Inferior parietal cortex (tissue), 1 donor: ENCODE measurements around the gene PROCA1.
"Not testable (repeated sequence)": the region's sequence is repeated elsewhere in the genome, so short reads cannot be mapped to it uniquely, and the experiment has no call there.

Experiments
- DNase-seq: peaks from one replicate; pipeline ENCODE4 v3.0.0-alpha.2; 2016; ENCODE audit errors: extremely low spot score

The PROCA1 gene

DNA sequence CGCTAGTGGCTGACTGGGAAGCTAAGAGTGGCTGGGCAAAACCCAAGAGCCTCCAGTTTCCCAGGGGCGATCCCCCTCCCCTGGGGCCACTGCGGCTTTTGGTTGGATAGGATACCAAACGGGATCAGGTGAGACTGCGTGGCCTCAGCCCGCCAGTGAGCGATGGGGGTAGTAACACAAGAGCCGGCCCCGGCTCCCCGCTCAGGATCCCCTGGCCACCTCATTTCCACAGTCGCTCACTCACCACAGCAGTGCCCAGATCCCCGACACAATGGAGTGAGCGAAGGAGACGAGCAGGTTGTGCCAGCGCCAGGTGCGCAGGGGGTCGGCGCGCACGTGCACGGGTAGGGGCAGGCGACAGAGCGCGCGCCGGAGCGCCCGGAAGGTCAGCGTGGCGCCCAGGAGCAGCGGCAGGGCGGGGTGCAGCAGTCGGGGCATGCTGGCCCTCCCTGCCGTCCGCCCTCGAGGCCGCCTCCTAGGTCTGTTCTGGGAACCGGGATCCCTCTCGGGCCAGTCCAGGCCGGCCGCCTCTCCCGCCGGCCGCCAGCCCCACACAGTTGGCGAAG is 14.1 kb upstream of the PROCA1 start:
- peak; percentile 11 for DNase-seq

DNA sequence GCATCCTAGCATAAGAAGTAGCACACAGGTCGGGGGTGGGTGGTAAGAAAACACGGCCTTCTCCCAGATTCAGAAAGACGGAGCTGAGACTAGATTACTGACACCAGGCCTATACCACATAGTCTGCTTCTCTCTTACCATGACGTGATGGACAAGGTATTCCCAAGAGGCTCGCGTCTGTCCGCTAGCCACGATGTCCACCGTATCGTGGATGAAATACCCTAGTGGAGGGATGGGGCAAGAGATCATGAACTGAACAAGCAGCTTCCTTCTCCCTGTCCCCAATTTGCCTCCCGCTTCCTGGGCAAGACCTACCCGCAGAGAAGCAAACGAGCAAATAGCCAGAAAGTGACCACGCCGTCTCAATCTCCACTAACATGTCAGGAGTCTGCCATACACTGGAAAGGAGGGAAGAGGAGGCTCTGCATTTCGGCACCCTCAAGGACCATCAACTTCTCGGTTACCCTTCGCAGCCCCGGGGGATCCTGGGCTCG is 13.5 kb upstream of the PROCA1 start:
- DNase-seq: peak; percentile 11

DNA sequence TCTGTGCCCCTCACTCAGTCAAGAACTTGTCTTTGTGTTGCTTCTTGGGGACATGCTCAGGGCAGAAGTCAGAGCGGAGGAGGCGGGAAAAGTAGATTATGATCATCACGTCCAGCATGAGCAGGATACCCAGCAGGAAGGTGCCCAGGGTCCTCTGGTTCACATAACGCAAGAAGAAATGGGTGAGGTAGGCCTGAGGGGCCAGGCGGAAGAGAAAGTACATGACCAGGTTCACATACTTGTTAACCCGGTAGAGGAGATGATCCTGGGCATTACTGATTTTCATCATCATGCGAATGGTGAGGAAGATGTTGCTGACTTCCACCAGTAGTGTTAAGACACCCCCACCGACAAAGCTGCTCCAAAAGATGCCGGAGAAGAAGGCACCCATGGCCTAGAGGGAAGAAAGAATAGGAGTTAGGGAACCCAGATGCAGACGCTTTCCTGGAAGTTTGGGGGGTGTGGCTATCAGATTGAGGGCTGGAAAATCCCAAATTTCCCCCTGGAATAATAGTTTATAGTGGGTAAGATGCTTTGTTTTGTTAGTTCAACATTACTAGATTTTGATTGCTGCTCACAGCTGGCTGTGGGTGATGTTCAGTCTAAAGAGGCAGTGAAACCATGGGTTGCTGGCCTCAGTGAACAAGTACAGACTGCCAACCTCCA is 12.9 kb upstream of the PROCA1 start:
- DNase-seq: no peak

DNA sequence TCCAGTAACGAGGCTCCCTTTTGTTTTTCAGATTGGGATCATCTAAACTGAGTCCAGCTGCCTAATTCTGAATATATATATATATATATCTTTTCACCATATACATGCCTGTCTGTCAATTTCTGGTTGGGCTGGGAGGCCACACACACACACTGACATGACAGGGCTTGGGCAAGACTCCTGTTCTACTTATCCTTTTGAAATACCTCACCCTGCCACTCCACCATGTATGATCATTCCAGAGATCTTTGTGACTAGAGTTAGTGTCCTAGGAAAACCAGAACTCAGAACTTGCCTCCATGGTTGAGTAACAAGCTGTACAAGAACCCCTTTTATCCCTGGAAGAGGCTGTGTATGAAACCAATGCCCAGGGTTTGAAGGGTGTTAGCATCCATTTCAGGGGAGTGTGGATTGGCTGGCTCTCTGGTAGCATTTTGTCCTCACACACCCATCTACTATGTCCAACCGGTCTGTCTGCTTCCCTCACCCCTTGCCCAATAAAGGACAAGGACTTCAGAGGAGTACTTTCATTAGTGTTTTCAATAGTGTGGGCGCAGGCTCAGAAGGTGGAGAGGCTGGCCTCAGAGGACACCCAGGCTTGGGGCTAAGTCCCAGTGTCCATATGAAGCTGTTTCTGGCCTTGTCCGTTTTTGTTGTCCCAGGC is 12.3 kb upstream of the PROCA1 start:
- not testable (repeated sequence) for DNase-seq

DNA sequence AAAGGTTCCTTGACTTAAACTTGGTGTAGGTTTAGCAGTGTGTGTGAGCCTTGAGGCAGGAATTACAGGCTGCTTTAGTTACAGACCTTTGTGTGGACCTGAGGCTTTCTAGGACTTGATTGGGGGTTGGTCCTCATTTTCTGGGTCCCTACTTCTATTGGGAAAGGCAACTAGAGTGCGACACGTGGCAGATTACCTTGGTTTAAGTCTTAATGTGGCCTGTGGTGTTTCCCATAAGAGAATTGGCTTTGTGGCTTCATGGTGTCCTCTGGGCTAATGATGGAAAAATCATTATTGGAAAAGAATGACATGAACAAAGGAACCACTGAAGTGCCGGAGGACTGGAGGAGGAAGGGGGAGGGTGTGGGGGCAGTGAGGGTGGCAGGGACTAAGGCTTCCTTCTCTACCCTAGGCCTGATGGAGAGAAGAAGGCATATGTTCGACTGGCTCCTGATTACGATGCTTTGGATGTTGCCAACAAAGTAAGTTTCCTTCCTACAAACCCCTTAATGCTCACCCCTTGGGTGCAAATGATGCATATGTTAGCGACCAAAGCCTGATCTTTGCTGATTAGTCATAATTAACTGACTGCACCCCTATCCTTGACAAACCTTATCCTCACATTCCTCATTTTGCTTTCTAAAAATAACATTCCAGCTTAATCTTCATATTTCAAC is 11.6 kb upstream of the PROCA1 start:
- no peak for DNase-seq

DNA sequence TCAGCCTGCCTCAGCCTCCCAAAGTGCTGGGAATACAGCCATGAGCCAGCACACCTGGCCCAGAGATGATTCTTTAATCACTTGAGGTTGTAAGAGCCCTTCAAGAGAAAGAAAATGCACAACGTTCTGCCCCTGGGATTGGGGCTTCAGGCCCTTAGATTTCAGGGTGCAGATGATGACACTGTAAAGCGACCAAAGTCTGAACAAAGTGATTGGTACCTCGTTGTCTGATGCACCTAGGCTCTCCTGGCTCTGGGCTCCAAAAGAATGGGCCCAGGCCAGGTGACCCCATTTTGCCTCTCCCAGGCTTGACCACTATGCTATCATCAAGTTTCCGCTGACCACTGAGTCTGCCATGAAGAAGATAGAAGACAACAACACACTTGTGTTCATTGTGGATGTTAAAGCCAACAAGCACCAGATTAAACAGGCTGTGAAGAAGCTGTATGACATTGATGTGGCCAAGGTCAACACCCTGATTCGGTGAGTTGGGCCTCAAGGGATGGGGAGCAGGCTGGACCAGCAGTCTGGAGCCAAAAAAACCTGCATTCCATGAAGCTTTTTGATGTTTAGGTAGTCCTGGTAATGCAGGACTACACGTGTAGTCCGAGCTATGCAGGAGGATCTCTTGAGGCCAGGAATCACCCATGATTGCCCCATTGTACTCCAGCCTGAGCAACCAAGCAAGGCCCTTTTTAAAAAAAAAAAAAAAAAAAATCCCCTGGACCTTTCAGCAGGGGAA is 10.9 kb upstream of the PROCA1 start:
- no peak for DNase-seq

DNA sequence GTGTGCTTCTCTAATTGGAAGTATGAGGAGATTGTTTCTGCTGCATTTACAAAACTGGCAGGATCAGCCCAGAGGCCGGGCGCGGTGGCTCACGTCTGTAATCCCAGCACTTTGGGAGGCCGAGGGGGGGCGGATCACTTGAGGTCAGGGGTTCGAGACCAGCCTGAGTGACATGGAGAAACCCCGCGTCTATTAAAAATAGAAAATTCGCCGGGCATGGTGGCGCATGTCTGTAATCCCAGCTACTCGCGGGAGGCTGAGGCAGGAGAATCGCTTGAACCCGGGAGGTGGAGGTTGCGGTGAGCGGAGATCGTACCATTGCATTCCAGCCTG is 9.3 kb upstream of the PROCA1 start:
- not testable (repeated sequence) for DNase-seq

DNA sequence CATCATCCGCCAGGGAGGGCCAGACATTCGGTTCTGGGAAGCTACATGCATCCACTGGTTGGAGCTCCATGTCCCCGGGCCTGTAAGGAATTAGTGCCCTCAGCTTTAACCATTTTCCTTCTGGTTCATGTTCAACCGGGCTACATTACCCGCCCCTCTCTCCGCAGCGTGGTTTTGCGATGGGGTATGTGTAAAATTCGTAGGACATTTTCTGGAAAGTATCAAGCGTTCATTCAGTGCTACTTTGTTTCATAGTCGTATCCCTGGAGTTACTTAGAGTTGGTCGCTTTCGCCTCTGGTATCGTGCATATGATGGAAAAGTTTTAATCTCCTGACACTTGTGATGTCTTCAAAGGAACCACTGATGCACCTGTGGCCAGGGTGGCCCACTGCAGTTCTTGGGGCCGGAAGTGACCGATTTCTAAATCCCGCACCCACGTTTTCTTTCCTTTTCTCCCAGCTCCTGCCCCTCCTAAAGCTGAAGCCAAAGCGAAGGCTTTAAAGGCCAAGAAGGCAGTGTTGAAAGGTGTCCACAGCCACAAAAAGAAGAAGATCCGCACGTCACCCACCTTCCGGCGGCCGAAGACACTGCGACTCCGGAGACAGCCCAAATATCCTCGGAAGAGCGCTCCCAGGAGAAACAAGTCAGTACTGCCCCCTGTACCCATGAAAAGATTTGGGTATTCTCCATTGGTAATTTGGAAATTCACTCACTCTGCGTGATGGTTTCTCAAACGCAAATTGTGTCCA is 8.7 kb upstream of the PROCA1 start:
- no peak for DNase-seq

DNA sequence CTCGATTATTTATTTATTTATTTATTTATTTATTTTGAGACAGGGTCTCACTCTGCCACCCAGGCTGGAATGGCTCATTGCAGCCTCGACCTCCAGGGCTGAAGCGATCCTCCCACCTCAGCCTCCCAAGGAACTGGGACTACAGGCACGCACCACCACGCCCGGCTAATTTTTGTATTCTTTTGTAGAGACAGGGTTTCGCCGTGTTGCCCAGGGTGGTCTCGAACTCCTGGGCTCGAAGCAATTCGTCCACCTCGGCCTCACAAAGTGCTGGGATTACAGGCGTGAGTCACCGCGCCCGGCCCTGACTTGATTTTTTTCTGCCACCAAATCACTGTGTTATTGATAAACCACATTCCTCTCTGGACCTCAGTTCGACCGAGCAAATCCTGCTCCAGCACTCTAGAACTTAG is 7.3 kb upstream of the PROCA1 start:
- no peak for DNase-seq

DNA sequence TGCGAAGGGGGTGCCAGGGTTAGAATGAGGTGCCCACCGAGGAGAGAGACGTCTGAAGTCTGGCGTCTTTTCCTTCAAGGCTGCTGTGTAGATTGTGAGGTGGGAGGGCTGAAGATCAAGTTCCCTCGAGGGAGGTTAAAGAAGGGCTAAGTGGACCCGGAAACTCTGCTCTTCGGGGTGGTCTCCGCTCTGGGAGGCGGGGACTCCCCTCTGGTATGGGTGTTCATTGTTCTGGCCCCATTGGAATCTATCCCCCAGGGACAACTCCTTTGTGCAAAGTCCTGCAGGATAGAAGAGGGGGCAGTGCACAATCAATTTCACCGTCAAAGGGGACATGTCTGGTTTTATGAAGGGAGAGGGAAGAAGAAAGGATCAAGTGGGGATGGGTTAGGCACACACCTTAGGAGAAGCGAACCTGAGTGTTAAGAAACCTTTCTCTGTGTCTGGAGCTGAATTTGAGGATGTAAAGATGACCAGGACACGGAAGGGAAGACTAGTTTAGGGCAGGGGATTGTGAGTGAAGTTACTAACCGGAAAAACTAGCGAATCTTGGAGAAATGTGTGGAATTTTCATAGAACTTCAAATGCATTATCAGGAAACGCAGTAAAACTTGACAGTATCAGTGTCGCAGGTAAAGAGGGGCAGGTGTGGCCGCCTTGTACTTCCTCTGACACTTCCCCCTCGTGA is 6.8 kb upstream of the PROCA1 start:
- no peak for DNase-seq

DNA sequence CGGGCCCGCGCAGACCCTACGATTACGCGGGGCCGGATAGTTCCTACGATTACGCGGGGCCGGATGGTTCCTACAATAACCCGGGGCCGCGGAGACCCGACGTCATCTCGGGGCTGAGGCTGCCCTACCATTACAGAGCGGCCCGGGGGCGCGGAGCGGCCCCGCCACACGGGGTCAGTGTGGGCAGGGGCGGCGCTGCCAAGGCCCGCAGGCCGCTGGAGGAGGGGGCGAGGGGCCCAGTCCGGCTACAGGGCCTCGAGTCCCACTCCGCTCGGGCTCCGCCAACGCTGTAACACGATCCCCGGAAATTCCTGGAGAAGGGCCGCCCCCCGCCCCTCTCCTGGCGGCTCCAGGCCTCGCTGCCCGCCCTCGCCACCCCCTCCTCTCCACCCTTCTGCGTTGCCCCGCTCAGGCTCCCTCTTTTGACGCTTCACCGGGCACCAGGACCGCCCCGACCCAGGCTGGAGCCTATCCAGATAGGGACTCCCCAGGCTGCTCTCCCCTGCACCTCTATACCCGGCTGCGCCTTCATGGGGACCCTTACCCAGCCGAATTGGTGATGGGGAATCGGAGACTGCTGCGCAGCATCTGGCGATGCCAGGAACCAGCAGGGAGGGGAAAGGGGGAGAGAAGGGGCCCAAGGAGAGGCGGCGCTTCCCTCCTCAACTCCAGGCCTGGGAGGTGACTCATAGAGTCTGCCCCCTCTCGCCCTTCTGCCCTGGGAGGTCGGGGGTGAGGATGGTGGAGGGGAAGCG is 6.1 kb upstream of the PROCA1 start, which contains the start of gene RAB34:
RAB34 (minus strand) TSS at position 291 of the 755 bp plus-strand sequence. CDS start 602 bp downstream, outside the sequence.
- DNase-seq: no peak

DNA sequence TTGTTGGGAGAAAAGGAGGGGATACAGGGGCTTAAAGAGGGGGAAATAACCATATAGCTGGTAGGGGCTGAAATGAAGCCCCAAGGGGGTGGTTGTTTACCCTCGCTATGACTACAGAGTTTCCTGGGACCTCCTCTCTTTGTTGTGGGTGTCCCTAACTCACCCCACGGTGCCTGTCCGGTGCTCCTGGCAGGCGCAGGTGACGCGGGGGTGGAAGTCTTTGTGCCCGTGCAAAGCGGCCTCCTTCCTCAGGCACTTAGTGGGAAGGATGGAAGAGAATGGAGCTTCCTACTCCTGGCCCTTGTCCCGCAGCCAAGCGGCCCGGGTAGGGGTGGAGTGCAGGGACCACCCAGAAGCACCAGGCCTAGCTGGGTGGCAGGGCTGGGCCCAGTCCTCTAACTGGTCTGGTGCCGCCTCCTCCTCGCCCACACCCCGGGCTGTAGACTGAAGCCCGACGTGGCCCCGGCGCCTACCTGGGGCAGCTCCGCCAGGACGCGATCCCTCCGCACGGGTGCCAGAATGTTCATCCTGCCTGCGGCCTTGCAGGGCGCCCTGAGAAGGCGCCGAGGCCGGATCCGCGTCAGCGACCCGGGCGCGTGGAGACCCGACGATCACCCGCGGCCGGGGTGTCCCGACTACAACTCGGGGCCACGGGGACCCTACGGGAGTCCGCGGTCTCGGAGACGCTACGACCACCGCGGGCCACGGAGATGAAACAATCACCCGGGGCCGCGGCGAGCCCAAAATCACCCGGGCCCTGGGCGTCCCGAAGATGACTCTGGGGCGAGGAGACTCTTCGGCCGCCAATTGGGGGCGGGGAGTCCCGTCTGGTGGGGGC is 5.3 kb upstream of the PROCA1 start:
- no peak for DNase-seq

DNA sequence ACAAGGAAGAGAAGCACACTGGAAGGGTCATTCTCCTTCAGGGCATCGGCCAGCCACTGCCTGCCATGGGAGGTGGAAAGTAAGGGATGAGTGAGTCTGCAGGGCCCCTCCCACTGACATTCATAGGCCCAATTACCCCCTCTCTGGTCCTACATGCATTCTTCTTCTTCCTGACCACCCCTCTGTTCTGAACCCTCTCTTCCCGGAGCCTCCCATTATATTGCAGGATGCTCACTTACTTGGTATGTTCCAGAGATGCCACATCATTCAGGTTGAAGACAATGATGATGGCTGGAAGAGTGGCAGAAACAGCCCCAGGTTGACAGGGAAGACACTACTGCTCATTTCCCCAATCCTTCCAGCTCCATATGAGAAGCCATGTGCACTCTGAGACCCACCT is 3.5 kb upstream of the PROCA1 start:
- no peak for DNase-seq

DNA sequence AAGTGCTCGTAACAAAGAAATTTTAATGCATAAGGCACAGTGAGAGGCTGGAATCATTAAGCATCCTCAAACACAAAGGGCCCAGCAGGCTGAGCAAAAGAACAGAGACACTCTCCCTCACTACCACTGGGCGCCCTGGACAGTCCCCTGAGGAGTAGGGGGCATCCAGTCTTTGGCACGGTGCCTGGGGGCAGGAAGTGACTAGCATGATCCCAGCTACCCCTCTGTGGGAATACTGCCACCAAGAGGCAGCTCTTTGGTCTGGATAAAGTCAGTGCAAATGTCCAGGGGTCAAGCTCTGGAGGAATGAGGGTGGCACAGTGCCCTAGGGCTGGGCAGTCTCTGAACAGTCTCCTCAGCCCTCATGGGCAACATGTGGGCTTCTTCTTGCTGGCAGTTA is 2.6 kb upstream of the PROCA1 start:
- no peak for DNase-seq

DNA sequence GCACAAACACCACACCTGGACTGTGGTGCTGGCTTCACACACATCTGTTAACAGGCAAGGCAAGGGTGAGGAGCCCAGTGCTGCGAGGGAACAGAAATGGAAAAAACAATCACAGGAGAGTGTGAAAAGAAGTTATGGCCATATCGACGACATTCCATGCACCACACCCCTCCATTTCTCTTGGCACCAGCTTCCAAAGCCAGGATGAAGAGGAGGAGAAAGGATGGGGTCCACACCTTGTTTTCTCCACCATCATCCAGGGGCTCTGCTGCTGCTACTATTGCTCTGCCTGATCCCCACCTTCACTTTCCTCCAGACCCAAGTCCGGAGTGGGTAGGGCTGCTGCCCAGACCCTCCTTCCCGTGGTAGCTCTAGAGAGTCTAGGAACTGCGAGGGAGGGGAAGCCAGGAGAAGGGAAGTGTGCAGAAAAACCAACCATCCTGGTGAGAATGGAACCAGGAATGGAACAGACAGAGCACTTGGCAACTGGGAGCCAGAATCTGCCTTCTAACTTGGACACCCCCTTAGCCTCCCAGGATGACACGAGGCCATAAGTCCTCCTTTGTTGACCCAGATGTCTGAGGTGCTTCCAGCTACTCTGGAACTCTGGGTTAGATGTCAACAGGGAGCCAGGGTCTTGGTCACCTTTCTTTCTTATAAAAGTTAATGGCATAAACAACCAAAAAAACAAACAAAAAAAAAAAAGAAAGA is 1.2 kb upstream of the PROCA1 start:
- DNase-seq: no peak

DNA sequence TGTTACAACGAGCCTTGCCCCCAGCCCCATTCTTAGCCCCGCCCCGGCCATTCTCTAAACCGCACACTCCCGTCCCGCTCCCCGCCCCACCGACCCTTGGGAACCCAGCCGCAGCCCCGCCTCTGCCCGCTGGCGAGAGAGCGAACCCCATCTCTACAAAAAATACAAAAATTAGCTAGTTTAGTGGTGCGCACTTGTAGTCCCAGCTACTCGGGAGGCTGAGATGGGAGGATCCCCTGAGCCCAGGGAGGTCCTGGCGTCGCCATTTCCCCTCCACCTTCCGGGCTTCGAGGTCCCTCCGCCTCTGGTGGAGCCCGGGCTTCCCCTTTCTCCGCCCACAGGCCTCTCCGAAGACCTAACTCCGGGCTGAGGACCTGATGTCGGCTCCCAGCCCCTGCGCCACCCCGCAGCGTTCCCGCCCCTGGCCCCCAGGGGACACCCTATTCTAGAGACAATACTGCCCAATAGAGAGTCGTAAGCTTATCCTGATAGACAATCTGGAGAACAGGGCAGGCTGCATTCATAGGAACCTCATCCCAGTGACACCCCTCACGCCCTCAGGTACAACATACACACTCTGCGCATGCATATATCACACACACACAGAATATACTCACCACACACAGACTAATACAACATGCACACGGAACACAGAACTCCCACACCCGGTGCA is 480 bp upstream of the PROCA1 start:
- DNase-seq: no peak

DNA sequence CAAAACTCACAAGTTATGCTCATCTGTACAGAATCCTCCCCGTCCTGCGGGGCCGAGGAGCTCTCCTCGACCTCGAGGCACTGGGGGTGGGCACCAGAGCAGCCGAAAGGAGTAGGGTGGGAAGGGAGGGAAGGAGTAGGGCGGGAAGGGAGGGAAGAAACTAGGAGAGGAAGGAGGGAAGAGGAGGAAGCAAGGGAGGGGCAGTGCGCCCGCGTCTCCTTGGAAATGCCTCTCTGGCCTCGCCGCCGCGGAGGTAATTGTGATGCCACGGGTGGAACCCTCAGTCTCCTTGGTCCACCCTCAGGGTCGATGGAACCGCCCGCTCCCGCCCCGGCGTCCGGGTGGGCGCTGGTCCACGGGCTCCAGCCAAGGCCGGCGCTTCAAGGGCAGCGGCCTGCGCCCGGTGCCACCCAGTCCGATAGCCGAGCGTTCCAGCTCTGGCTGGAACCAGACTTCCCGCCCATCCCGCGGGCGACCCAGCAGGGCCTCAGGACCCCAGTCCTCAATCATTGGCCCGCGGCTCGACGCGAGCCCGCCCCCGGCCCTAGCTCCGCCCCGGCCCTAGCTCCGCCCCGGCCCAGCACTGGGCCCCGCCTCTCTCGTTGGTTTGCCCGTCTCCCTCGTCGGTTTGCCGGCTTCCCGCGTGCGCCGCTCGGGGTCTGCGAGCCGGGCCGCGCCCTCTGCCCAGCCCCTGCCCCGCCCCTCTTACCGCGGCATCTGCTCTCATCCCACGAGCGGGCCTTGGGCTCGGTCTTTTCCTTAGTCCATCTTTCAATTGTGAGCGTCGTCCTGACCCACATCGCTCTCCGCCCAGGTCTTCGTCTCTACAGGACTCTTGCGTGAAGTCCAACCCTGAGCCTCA is 596 bp downstream of the PROCA1 start:
- peak; percentile 74 for DNase-seq
